DND-41 (cell line): ENCODE data around the gene IFNE.

Experiments used
- ATAC-seq: fragments of 200-7000 bp; cut with Tn5 transposase; 3 replicates; pipeline ENCODE4 v1.9.1; 2021; ENCODE audit warnings: low read depth; ENCODE audit not compliant: insufficient read depth
- DNase-seq: peaks from one replicate; pipeline ENCODE4 v3.0.0-alpha.2; 2020
- H2AFZ ChIP-seq: 2 replicates; pipeline ENCODE4 v1.6.0; 2012; ENCODE audit warnings: low read depth, low read length
- H3K27ac ChIP-seq: 2 replicates; pipeline ENCODE4 v1.5.1; 2012; ENCODE audit warnings: low read length, inconsistent platforms
- H3K27me3 ChIP-seq: fragments of 200-600 bp; sonication (generic); 2 replicates; pipeline ENCODE4 v1.6.0; 2012; ENCODE audit warnings: low read length, mild to moderate bottlenecking, inconsistent platforms; ENCODE audit not compliant: insufficient read depth, poor library complexity
- H3K36me3 ChIP-seq: 2 replicates; pipeline ENCODE4 v1.5.1; 2012; ENCODE audit warnings: low read length, inconsistent platforms; ENCODE audit not compliant: insufficient read depth
- H3K4me1 ChIP-seq: 2 replicates; pipeline ENCODE4 v1.5.1; 2012; ENCODE audit warnings: mild to moderate bottlenecking, low read length; ENCODE audit not compliant: insufficient read depth
- H3K4me2 ChIP-seq: 2 replicates; pipeline ENCODE4 v1.6.0; 2012; ENCODE audit warnings: mild to moderate bottlenecking, moderate library complexity, low read length, inconsistent platforms; ENCODE audit not compliant: insufficient read depth
- H3K4me3 ChIP-seq, 2 experiments: fragments of 200-600 bp in 1 of 2; shearing (Covaris generic) in 1 of 2; 2 replicates each; pipeline ENCODE4 v1.5.1; 2012 to 2016; ENCODE audit warnings: inconsistent platforms in 2 of 2, low read length in 2 of 2, mild to moderate bottlenecking in 2 of 2, low read depth in 1 of 2, moderate library complexity in 1 of 2
- H3K79me2 ChIP-seq: 2 replicates; pipeline ENCODE4 v1.6.0; 2012; ENCODE audit warnings: low read length, inconsistent platforms; ENCODE audit not compliant: insufficient read depth
- H3K9ac ChIP-seq: 2 replicates; pipeline ENCODE4 v1.6.0; 2012; ENCODE audit warnings: low read depth, mild to moderate bottlenecking, inconsistent platforms, low read length, moderate library complexity
- H3K9me3 ChIP-seq: 2 replicates; pipeline ENCODE4 v1.5.1; 2012; ENCODE audit warnings: low read length, moderate library complexity, mild to moderate bottlenecking, inconsistent platforms; ENCODE audit not compliant: insufficient read depth, severe bottlenecking
- H4K20me1 ChIP-seq: 2 replicates; pipeline ENCODE4 v1.6.0; 2012; ENCODE audit warnings: low read length; ENCODE audit not compliant: insufficient read depth
- CTCF ChIP-seq: IDR thresholded peaks from 2 replicates; pipeline ENCODE4 v1.5.1; 2012; ENCODE audit warnings: borderline replicate concordance, low read length, moderate library complexity, mild to moderate bottlenecking; ENCODE audit not compliant: poor library complexity, severe bottlenecking; ENCODE audit errors: extremely low read depth
- EZH2 ChIP-seq: IDR thresholded peaks from 3 replicates; pipeline ENCODE4 v1.6.1; 2012; ENCODE audit warnings: borderline replicate concordance, low read depth, mild to moderate bottlenecking, moderate library complexity, low read length, inconsistent platforms; ENCODE audit not compliant: severe bottlenecking

Gene IFNE

DNA sequence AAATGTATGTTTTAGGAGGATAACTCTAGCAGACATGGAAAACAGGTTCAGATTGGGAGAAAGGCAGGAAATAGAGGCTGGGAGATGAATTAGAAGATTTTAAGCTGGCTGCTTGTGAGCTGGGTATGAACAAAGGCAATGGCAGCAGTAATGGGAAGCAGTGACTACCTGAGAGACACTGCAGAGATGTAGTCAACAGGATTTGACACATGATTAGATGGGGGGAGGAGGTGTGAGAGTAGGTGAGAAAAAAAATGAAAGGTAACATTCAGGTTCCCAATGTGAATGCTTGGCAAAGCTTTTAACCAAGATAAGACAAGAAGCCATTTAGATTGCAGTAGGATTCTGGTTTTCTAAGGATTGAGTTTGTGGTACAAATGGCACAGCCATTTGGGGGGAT, 22.8 kb upstream of the IFNE start:
- ATAC-seq: no peak
- Histone ChIP-seq H3K36me3 (no peaks in the 10 kb centered on the region), H3K4me1 (peaks cover 4% of the 10 kb centered on the region; the same call in 1 of the 2 replicates), H3K27ac (no peak overlapping the region), H3K9ac (no peak overlapping the region), H4K20me1 (no peaks in the 10 kb centered on the region), H3K79me2 (no peaks in the 10 kb centered on the region), H3K4me3 (no peak overlapping the region), H2AFZ (no peak overlapping the region), H3K27me3 (no peaks in the 10 kb centered on the region), H3K4me2 (no peak overlapping the region), H3K9me3 (no peaks in the 10 kb centered on the region)
- TF ChIP-seq CTCF (no peak), EZH2 (no peak)
- DNase-seq: no peak

DNA sequence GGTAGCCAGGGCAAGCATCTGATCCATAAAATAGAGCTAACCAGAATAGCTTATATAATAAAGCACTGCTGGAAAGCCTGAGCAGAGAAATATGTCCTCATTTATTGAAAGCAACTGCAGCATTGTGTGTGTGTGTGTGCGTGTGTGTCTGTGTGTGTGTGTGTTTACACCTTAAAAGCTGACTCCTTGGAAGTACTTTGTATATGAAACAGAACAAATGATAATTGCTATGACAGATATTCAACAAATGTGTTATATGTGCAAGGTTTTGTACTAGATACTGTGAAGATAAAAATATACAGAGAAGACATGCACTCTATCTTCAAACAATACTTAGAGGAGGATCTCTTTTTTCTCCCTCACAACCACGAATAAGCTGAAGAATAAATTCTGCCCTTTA, 22.0 kb upstream of the IFNE start:
- Histone ChIP-seq H3K4me1 (peaks cover 4% of the 10 kb centered on the region; the same call in 1 of the 2 replicates), H3K27ac (no peak overlapping the region), H3K9ac (no peak overlapping the region), H3K27me3 (no peaks in the 10 kb centered on the region), H3K79me2 (no peaks in the 10 kb centered on the region), H3K4me3 (no peak overlapping the region), H3K9me3 (no peaks in the 10 kb centered on the region), H4K20me1 (no peaks in the 10 kb centered on the region), H2AFZ (no peak overlapping the region), H3K4me2 (no peak overlapping the region), H3K36me3 (no peaks in the 10 kb centered on the region)
- DNase-seq: no peak
- no peak for ATAC-seq
- TF ChIP-seq EZH2: no peak
- no peak for TF ChIP-seq CTCF

DNA sequence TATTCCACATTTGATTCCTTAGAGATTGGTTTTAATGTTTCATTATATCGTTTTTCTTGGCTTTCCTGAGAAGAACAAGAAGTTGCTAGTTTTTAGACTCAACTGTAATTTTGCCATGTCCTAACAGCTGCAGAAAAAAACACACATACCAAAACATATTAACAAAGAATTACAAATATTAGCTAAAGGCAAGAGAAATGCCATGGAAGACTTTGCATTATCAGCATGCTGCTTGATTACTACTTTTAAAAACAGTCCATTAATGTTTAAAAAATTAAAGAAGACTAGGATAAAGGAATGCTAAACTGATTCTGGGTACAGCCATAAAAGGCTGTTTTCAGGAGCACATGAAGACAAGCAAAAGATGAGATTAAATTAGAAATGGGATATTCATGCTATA, 20.5 kb upstream of the IFNE start:
- Histone ChIP-seq H3K9ac (no peak overlapping the region), H3K9me3 (no peaks in the 10 kb centered on the region), H3K27me3 (no peaks in the 10 kb centered on the region), H3K4me3 (no peak overlapping the region), H3K4me2 (no peak overlapping the region), H3K4me1 (peaks cover 4% of the 10 kb centered on the region; the same call in 1 of the 2 replicates), H3K79me2 (no peaks in the 10 kb centered on the region), H3K27ac (no peak overlapping the region), H3K36me3 (no peaks in the 10 kb centered on the region), H4K20me1 (no peaks in the 10 kb centered on the region), H2AFZ (no peak overlapping the region)
- ATAC-seq (no peak), DNase-seq (no peak)
- TF ChIP-seq CTCF (no peak), EZH2 (no peak)

GRCh38 chr9:21499912-21500311, 17.8 kb upstream of the IFNE start:
- Histone ChIP-seq H4K20me1 (no peaks in the 10 kb centered on the region), H3K4me2 (no peak overlapping the region), H3K27me3 (no peaks in the 10 kb centered on the region), H3K27ac (no peak overlapping the region), H3K9me3 (no peaks in the 10 kb centered on the region), H3K79me2 (no peaks in the 10 kb centered on the region), H3K4me3 (no peak overlapping the region), H3K9ac (no peak overlapping the region), H3K36me3 (no peaks in the 10 kb centered on the region), H3K4me1 (no peaks in the 10 kb centered on the region), H2AFZ (no peak overlapping the region; the same call in 1 of the 2 replicates)
- no peak for DNase-seq
- TF ChIP-seq EZH2 (no peak), CTCF (no peak)
- no peak for ATAC-seq
